Fibroblast of skin of left biceps (primary cell): ENCODE data around the gene PGLYRP4.

ENCODE experiments used
- DNase-seq, 2 experiments: peaks; one replicate each; pipeline ENCODE4 v3.0.0-alpha.2; 2013; ENCODE audit warnings: low read depth in 2 of 2

PGLYRP4 gene, protein sequence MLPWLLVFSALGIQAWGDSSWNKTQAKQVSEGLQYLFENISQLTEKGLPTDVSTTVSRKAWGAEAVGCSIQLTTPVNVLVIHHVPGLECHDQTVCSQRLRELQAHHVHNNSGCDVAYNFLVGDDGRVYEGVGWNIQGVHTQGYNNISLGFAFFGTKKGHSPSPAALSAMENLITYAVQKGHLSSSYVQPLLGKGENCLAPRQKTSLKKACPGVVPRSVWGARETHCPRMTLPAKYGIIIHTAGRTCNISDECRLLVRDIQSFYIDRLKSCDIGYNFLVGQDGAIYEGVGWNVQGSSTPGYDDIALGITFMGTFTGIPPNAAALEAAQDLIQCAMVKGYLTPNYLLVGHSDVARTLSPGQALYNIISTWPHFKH

DNA sequence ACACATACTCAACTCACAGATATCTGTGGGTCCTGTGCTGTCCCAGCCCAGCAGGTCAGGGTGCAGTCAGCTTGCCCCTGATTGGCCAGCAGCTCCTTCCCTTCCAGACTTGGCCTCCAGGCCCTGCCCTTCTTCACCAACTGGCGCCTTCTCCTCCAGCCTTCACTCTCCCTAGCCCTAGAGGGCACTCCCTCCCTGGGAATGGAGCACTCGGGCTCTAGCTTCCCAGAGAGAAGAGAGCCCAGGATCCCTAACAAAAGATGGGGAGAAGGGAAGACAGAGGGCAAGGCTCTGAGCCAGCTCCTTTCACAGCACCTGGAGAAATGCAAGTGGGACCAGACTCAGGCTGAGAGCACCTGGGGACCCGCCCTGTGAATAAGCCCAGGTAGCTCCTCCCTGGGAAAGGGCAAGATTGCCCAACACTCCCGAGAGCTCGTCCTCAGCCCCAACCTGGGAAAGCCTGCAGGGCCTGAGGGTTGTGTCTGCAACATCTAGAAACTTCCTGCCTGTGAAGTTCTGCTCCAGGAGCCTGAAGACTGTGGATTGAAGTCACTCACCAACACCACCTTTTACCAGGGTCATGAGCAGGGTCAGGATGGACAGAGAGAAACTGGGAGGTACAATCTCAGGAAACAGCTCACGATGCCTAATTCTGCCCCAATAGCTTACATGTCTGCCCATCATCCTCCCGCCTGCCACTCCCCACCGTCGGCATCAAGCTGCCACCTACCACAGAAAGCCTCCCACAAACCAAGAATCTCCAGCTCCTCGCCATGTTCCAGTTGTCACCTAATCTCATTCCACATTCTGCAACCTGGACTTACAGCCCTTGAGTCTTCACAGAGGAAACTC, at the start of gene PGLYRP4:
TSS of gene PGLYRP4 (minus strand) at position 331 of the 852 bp plus-strand sequence. CDS start 909 bp downstream, outside the sequence.
- DNase-seq, result no peak

DNA sequence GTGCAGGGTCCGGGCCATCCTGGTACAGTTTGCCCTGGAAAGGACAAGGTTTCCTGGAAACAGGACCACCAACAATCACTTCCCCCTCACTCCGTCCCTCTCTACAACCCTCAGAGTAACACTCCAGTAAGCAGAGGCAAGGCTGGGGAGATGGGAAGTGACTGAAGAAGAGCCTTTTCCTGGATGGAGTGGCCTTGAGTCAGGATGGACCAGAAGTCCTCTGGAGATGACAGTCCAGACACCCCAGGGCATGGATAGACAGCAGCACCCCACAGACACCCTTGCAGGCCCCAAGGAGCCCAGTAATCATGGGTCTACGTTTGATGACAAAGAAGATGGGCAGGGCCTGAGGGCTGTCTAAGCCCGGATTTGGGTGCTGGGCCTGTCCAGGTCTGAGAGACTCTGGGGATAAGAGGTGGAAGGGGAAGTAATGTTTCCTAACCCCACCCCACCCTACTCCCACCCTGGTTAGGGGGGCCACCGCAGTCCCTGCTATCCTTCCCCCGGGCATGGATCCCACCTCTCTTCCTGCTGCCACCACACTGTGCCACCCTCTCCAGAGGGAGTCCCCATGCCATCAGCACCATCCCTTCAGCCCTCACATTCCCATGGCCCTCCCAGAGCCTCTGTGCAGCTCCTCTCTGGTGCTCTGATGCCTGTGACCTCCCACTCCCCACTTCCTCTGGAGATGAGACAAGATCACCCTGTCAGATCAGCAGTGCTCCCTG, 49.4 kb upstream of the PGLYRP4 start:
- DNase-seq, result no peak

DNA sequence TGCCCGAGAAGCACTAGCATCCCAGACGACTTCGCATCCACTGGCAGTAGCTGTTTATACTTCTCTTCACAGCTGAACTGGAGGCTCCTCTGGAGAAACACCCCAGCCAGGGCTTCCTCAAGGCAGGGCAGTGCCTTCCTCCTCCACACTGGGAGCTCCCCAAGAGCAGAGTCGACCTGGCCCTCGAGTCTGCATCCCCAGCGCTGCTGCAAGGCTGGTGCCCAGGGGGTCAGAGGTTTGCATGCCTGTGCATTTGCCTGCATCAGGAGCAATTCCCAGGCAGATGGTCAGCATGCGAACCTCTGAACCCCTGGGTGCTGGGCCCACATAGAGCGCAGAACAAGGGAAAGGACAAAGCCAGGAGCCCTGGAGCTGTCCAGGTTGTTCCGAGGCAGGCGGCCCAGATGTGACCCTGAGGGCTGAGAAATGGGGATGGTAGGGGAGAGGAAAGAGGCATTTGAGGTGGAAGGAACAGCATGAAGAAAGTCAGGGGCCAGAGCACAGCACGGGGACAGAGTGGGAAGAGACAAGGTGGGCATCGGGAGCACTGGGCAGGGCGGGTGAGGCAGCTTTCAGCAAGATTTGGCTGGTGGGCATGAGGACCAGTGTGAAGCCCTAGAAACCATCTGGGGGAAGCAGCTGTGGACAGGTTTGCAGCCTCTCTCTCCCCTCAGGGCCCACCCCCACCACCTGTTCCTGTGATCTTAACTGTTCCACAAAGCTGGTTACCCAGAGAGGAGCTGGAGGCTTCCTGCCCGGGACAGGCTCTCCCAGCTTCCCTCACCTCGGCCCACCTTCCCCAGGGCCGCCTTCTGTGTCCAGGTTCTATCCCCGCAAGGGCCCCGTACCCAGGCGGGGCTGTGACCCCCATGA, 48.6 kb upstream of the PGLYRP4 start:
- DNase-seq, result no peak

DNA sequence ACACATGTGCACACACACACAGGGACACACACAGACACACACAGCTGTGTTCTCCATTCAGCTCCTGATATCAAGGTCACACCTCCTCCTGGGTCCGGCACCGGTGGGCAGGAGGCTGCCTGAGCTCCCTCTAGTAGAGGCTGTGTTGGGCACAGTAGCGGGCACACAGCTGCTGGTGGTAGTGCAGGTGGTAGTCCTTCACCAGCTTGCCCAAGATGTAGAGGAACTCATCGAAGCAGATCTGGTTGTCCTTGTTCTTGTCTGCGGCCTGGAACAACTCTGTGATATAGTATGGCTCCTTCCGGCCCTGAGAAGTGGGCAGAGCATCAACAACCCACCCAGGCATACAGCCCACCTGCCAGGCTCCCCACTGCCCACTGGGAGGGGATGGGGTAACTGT, 47.8 kb upstream of the PGLYRP4 start:
- DNase-seq, result no peak

DNA sequence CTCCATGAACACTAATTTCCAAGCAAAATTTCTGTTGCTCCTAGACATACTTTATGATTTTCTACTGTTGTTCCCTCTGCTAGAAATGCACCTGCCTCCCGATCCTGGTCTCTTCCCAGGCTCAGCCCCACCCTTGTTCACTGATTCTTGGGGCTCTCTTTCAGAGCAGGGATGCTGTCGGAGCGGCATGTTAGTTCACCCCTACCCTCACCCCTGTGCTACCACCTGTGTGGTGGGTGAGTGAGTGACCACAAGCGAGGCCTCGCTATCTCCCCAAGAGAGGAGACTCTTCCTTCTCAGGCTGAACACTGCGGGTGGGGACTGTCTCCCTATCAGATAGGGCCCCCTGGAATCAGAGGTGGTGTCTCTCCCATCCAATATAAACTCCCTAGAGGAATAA, 47.1 kb upstream of the PGLYRP4 start:
- DNase-seq, result no peak

DNA sequence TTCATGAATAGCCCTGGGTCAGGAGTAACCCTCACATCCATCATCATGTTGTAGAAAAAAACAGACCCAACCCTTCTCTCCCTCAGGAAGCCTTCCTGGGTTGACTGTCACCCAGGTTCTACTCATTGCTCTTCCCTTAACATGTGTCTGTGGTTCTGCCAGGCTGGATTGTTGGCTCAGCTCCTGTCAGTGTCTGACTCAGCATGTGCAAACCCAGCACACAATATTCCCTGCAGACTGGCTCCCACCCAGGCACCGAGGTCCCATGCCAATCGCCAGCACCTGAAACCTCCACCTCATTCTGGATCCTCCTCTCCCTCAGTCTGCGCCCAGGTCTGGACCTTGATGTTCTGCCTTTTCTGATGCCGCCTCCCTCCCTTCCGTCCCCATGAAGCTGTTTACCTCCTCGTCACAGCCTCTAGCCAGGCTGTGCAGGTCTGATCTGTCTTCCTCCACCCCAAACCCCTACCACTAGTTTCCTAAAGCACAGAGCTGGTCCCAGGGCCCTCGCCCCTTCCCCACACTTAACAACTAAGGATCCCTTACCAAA, 46.6 kb upstream of the PGLYRP4 start:
- no peak for DNase-seq

DNA sequence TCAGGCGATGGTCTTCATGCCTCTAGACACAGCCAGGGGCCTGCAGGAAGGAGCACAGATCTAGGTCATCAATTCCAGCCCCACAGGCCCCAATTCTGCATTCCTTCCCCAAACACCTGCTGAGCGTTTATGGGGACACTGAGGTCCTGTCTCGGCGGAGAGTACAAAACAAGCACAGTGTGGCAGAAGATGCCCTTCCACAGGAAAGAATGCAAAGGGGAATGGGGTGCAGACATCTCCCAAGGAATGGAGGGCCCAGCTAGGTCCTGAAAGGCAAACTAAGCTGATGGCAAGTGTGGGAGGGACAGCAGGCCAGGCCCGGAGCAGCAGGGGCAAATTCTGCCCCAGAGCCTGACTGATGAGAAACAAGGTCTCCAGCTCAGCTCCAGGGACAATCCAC, 45.8 kb upstream of the PGLYRP4 start:
- no peak for DNase-seq

DNA sequence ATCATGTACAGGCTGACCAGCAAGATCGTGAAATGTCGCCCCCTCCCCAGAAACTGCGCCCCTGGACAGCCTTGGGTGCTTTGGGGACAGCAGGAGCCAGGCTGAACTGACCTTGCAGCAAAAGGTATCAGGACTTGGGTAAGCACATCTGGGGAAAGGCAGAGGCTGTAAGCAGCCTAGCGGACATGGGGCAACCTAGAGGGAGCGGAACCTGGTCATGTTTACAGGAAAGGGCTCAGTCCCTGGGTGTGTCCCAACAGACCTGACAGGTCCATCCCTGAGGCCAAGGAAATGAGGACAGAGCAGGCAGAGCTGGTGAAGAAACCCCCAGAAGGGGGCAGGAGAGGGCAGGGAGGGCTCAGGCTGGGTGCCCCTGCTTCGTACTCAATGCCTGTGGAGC, 45.3 kb upstream of the PGLYRP4 start:
- DNase-seq, result no peak

DNA sequence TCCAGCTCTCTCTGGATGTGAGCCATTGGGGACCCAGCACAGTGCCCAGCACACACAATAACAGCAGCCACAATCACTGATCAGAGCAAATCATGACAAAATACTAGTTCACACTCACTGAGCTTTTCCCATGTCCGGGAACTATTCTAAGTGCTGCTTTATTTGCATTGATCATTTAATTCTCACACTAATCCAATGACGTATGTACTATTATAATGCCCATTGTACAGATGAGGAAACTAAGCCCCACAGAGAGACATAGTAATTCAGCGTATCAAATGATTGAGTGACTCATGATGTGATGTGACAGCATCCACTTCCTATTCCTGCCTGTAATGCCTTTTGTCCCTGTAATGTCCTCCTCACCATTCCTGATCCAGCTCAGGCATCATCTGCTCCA, 44.2 kb upstream of the PGLYRP4 start:
- no peak for DNase-seq

DNA sequence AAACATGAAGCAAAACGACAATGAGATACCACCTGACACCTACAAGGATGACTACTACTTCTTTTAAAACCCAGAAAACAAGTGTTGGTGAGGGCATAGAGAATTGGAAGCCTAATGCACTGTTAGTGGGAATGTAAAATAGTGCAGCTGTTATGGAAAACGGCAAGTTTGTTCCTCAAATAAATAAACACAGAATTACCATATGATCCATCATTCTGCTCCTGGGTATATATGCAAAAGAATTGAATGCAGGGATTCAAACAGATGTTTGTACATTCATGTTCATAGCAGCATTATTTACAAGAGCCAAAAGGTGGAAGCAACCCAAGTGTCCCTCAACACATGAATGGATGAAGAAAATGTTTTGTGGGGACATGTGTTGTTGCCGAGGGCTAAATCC, 43.6 kb upstream of the PGLYRP4 start:
- no peak for DNase-seq

DNA sequence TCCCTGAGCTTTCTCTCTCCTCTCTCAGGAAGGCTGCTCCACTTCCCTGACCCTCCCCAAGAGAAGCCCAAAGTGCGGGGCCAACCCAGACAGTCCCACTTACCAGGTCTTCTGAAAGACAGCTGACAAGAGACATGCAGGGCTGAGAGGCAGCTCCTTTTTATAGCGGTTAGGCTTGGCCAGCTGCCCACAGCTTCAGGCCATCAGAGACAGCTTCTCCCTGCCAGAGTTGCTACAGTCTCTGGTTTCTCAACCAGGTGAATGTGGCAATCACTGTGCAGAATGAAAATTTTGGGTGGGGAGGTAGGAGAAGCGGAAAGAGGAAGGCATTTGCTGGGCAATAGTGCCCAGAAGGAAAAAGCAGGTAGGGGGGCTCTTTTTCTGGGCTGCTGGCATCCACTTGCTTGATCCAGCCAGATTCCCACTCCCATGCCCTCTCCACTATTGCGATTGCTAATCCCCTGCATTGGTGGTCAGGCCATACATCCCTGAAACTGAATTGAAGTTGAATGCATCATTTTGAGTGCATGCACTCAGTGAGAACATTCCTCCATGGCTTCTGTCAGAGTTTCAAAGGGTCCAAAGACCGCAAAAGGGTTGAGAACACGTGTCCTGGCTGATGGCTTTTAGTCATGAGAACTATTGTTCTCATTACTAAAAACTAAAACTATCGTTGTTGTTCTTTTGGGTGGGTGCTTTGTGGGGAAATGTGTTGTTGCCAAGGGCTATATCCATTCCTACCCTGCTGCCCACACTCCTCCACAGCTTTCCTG, 42.5 kb upstream of the PGLYRP4 start, which contains the start of gene S100A8:
TSS of gene S100A8 (minus strand) at position 136 of the 773 bp plus-strand sequence. CDS start 538 bp downstream, outside the sequence.
- no peak for DNase-seq

DNA sequence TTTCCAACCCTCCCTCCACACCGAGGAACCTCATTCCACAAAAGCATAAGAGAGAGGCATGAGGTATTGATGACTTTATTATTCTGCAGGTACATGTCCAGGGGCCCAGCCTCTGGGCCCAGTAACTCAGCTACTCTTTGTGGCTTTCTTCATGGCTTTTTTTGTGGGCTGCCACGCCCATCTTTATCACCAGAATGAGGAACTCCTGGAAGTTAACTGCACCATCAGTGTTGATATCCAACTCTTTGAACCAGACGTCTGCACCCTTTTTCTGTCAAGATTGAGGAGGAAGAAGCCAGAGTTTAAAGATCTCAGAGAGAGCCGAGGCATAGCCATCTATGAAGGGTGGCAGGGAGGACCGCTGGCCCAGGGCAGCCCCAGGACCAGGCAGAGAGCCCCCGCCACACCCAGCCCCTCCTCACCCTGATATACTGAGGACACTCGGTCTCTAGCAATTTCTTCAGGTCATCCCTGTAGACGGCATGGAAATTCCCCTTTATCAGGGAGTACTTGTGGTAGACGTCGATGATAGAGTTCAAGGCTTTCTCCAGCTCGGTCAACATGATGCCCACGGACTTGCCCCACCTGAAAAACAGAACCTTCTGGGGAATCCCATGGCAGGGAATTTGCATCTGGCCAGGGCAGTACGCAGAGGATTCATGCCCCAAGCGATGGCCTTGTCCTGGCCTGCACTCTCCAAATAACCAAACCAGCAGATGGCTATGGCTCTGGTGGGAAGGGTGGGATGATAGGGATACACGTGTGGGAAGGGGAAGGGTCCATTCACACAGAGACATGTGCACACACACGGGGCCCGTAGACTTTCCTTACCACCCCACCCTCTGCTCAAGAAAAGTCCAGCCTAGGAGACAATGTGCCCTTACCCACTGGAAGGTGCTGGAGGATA, 41.6 kb upstream of the PGLYRP4 start:
- no peak for DNase-seq

DNA sequence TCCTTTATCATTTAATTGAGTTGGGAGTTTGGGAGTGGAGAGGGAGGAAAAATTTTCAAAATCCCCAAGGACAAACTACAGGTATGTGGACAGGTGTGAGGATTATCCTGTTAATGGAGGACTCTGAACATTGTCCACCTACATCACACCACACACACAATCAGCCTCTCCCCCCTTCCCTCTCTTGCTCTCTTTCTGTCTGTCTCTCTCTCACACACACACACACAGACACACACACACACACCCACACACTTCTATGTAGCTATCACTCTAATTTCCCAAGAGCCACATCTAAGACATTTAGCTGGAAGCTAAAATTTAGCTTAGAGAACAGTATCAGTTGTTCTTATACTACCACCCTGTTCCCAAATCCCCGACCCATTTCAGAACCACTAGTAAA, 40.8 kb upstream of the PGLYRP4 start:
- DNase-seq, result no peak

DNA sequence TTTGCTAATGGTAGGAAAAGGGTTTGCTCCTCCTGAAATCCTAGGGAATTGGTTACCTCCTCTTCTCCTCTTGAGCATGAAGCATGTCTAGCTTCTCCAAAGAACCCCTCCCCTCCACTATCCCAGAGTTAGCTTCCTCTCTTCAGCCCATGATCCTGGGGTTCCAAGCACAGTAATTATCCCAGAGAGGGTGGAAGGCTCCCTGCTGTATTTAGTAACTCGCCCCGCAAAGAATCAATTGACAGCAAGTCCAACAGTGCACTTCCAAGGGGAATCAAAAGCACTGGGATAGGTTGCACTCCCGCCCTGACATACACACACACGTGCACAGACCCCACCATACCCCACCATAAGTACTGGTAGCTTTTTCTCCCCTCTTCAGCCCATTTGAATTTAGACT, 39.1 kb upstream of the PGLYRP4 start:
- DNase-seq, result no peak

DNA sequence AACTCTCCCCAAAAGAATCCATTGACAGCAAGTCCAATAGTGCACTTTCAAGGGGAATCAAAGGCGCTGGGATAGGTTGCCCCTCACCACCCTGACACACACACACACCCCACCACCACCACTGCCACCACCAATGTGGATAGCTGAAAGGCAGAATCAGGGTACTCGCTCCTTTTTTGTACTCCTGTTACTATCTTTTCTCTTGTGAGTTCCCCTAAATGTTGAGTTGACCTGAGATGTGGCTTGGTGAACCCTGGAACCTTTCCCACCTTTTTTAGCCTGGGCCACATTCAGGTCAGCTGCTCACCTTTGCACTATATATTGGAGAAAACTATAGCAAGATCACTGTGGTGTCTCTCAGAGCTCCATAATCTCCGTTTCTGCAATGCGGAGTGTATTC, 38.4 kb upstream of the PGLYRP4 start:
- DNase-seq, result no peak

DNA sequence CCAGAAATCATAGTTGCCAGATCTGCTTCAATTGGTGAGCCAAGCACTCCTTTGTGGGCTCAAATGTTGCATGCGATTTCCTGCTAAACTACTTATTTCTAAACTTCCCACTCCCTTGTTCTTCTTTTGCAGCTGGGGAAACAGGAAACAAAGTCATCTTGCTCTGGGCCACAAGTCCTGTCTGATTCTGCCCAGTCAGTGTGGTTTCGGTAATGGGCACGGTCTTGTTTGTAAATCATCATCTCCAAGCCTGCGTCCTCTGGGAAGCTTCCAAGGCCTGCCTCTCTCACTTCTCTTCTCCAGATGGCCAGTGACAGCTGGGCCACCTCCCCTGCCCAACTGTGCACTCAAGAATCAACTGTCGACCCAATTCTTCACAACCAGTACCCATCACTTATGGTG, 37.9 kb upstream of the PGLYRP4 start:
- DNase-seq, result no peak

DNA sequence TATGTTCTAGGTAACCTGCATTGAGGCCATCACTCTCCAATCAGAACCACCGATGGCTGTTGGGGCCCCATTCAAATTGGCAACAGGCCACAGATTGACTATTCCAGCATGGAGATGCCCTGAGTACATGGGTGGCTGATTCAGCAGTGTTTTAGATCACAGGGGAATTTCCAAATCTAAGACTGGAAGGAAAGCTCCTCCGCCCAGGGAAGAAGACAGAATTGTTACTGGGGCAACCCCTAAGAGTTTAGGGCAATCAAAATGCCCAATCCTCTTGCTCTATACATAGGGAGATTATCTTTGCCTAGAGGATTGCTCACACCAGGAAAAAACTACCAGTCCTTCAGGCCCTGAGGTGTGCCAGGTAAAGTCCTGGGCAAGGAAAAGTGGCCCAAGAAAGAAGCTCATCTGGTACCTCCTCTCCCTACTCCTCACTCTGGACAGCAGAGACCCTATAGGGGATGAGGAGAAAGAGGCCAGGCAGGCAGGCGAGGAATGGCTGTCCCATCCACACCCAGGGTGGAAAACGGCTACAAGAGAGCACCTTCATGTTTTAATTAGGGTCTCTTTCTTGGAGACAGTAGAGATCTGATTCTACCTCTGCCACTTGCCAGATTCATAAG, 36.4 kb upstream of the PGLYRP4 start:
- DNase-seq, result no peak

DNA sequence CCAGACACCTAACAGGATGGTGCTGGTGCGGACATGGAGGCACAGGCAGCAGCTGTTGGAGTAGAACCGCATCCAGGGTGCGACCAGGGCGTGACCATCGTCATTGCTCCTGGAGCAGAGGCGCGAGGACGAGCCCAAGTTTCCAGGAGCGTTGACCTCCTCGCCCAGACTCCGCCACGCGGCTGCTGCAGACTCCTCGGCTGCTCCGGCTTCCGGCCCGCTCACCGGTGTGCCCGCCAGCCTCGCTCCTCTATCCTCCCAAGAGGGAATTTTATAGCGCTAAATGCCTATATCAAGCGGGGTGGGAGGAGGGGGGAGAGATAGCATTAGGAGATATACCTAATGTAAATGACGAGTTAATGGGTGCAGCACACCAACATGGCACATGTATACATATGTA, 32.1 kb upstream of the PGLYRP4 start:
- no peak for DNase-seq

DNA sequence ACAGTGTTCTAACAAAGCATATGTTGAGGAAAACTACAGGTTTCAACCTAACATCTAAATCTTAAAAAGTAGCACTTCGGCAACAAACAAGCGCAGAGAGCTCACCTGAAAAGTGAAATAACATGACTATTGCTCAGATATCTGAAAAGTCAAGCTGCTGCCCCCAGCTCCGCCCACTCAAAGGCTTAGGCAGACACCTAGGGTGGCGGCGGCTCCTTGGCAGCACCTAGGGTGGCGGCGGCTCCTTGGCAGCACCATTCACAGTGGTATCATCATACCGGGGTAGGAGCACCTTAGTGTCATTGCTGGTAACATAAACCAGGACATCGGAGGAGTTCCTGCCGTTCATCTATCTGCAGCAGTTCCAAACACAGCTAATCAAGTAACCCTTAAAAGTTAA, 30.9 kb upstream of the PGLYRP4 start:
- DNase-seq, result no peak
